Mesendoderm (in vitro differentiated cells): Measurements from ENCODE around the gene PKD1L1.

ENCODE experiments used
- DNase-seq: peaks from one replicate; pipeline ENCODE4 v3.0.0; 2013
- H2AK5ac ChIP-seq: 2 replicates; pipeline ENCODE4 v1.6.1; 2013; ENCODE audit warnings: low read length, inconsistent platforms
- H2BK120ac ChIP-seq: 2 replicates; pipeline ENCODE4 v1.6.1; 2013; ENCODE audit warnings: low read depth, mild to moderate bottlenecking, low read length, moderate library complexity, mixed read lengths
- H2BK15ac ChIP-seq: replicated peaks from 2 replicates; pipeline ENCODE4 v1.6.1; 2013; ENCODE audit warnings: low read depth, mild to moderate bottlenecking, moderate library complexity
- H2BK5ac ChIP-seq: 2 replicates; pipeline ENCODE4 v1.6.1; 2013; ENCODE audit warnings: low read length, inconsistent platforms
- H3K18ac ChIP-seq: 2 replicates; pipeline ENCODE4 v1.6.1; 2013; ENCODE audit warnings: mild to moderate bottlenecking, low read length, mixed read lengths
- H3K23ac ChIP-seq: one replicate; pipeline ENCODE4 v1.6.1; 2013; ENCODE audit warnings: low read length
- H3K27ac ChIP-seq: 2 replicates; pipeline ENCODE4 v1.5.1; 2013; ENCODE audit warnings: low read depth, mild to moderate bottlenecking, inconsistent platforms, low read length, moderate library complexity
- H3K27me3 ChIP-seq: 2 replicates; pipeline ENCODE4 v1.6.1; 2013; ENCODE audit warnings: low read length, control low read depth, mild to moderate bottlenecking, inconsistent platforms; ENCODE audit not compliant: insufficient read depth, poor library complexity
- H3K36me3 ChIP-seq: 2 replicates; pipeline ENCODE4 v1.6.1; 2013; ENCODE audit warnings: low read length, inconsistent platforms; ENCODE audit not compliant: control insufficient read depth, insufficient read depth
- H3K4ac ChIP-seq: one replicate; pipeline ENCODE4 v1.6.1; 2013; ENCODE audit warnings: low read depth, mild to moderate bottlenecking, low read length, moderate library complexity
- H3K4me1 ChIP-seq: 2 replicates; pipeline ENCODE4 v1.6.1; 2013; ENCODE audit warnings: low read depth, low read length, inconsistent platforms; ENCODE audit not compliant: control insufficient read depth
- H3K4me2 ChIP-seq: 2 replicates; pipeline ENCODE4 v1.6.1; 2013; ENCODE audit warnings: low read length
- H3K4me3 ChIP-seq: 2 replicates; pipeline ENCODE4 v1.5.1; 2013; ENCODE audit warnings: mild to moderate bottlenecking, low read length
- H3K56ac ChIP-seq: one replicate; pipeline ENCODE4 v1.6.1; 2013; ENCODE audit warnings: low read length
- H3K79me1 ChIP-seq: 2 replicates; pipeline ENCODE4 v1.6.1; 2013; ENCODE audit warnings: low read length, inconsistent platforms
- H3K79me2 ChIP-seq: 2 replicates; pipeline ENCODE4 v1.6.1; 2013; ENCODE audit warnings: mild to moderate bottlenecking, low read length; ENCODE audit not compliant: control insufficient read depth, insufficient read depth
- H3K9ac ChIP-seq: 2 replicates; pipeline ENCODE4 v1.6.1; 2013; ENCODE audit warnings: low read length, inconsistent platforms
- H4K5ac ChIP-seq: one replicate; pipeline ENCODE4 v1.6.1; 2013; ENCODE audit warnings: low read length
- H4K8ac ChIP-seq: one replicate; pipeline ENCODE4 v1.6.1; 2013; ENCODE audit warnings: low read depth, mild to moderate bottlenecking, control low read depth, low read length, moderate library complexity
- WGBS: extraction: QIAGEN DNeasy Blood & Tissue Kit; methylation state at CpG from one replicate; pipeline ENCODE4 v1.1.7; 2013; ENCODE audit warnings: low lambda C conversion rate, missing lambda C conversion rate; ENCODE audit not compliant: insufficient coverage; ENCODE audit errors: extremely low coverage; 5-methylcytosine and 5-hydroxymethylcytosine counted together

The PKD1L1 gene

GRCh38 chr7:47819607-47819920 lies 128.7 kb downstream of the PKD1L1 start:
- Histone ChIP-seq H3K23ac (no peak overlapping the region), H3K79me2 (no peaks in the 10 kb centered on the region), H2BK5ac (no peak overlapping the region), H2BK120ac (no peak overlapping the region), H4K5ac (no peak overlapping the region), H3K27ac (no peak overlapping the region), H3K36me3 (no peaks in the 10 kb centered on the region), H3K27me3 (no peaks in the 10 kb centered on the region), H3K4ac (no peak overlapping the region), H3K56ac (no peak overlapping the region), H3K4me3 (no peak overlapping the region), H3K4me1 (no peaks in the 10 kb centered on the region), H4K8ac (no peak overlapping the region), H3K9ac (no peak overlapping the region), H2AK5ac (no peak overlapping the region), H3K4me2 (no peak overlapping the region), H3K18ac (no peak overlapping the region), H3K79me1 (no peaks in the 10 kb centered on the region), H2BK15ac (no peak overlapping the region)
- no peak for DNase-seq
- WGBS, result no CpG with 5 or more reads among the region's 3 CpGs

- no peak overlapping the region for H3K23ac ChIP-seq
- no peaks in the 10 kb centered on the region for H3K36me3 ChIP-seq
- H3K27me3 ChIP-seq, result no peaks in the 10 kb centered on the region
- H4K5ac ChIP-seq, result no peak overlapping the region
- H3K9ac ChIP-seq, result no peak overlapping the region
- peak; percentile 53 for DNase-seq
- H3K56ac ChIP-seq, result no peak overlapping the region
- no peak overlapping the region for H2BK120ac ChIP-seq
- no peaks in the 10 kb centered on the region for H3K79me1 ChIP-seq
- H3K4me3 ChIP-seq, result no peak overlapping the region
- no peak overlapping the region for H2AK5ac ChIP-seq
- no peak overlapping the region for H4K8ac ChIP-seq
- no peak overlapping the region for H3K4me2 ChIP-seq
- H3K27ac ChIP-seq, result no peak overlapping the region
- no peak overlapping the region for H2BK15ac ChIP-seq
- no peak overlapping the region for H3K4ac ChIP-seq
- no peaks in the 10 kb centered on the region for H3K4me1 ChIP-seq
- no peak overlapping the region for H2BK5ac ChIP-seq
- H3K79me2 ChIP-seq, result no peaks in the 10 kb centered on the region
- WGBS, result no CpG with 5 or more reads among the region's 6 CpGs
- no peak overlapping the region for H3K18ac ChIP-seq
Observed at GRCh38 chr7:47818796-47819606, 129.3 kb downstream of the PKD1L1 start.

- no peaks in the 10 kb centered on the region for H3K79me2 ChIP-seq
- H4K8ac ChIP-seq, result no peak overlapping the region
- no peak overlapping the region for H3K9ac ChIP-seq
- no CpG with 5 or more reads among the region's 3 CpGs for WGBS
- DNase-seq, result no peak
- H3K79me1 ChIP-seq, result no peaks in the 10 kb centered on the region
- no peak overlapping the region for H3K18ac ChIP-seq
- H2AK5ac ChIP-seq, result no peak overlapping the region
- H3K4me1 ChIP-seq, result no peaks in the 10 kb centered on the region
- H3K23ac ChIP-seq, result no peak overlapping the region
- H4K5ac ChIP-seq, result no peak overlapping the region
- no peak overlapping the region for H3K56ac ChIP-seq
- H2BK15ac ChIP-seq, result no peak overlapping the region
- H2BK120ac ChIP-seq, result no peak overlapping the region
- no peak overlapping the region for H3K4ac ChIP-seq
- H3K4me3 ChIP-seq, result no peak overlapping the region
- H3K4me2 ChIP-seq, result no peak overlapping the region
- no peaks in the 10 kb centered on the region for H3K36me3 ChIP-seq
- no peak overlapping the region for H3K27ac ChIP-seq
- no peak overlapping the region for H2BK5ac ChIP-seq
- H3K27me3 ChIP-seq, result no peaks in the 10 kb centered on the region
Observed at GRCh38 chr7:47817917-47818316, 130.3 kb downstream of the PKD1L1 start.

- H3K79me2 ChIP-seq, result no peaks in the 10 kb centered on the region
- no peak overlapping the region for H3K4ac ChIP-seq
- no peak overlapping the region for H3K18ac ChIP-seq
- no peak overlapping the region for H2BK15ac ChIP-seq
- H3K56ac ChIP-seq, result no peak overlapping the region
- H2BK5ac ChIP-seq, result no peak overlapping the region
- H3K4me2 ChIP-seq, result no peak overlapping the region
- H3K36me3 ChIP-seq, result no peaks in the 10 kb centered on the region
- H3K4me3 ChIP-seq, result no peak overlapping the region
- no peak overlapping the region for H3K9ac ChIP-seq
- no peak overlapping the region for H2BK120ac ChIP-seq
- H3K23ac ChIP-seq, result no peak overlapping the region
- no peak overlapping the region for H4K5ac ChIP-seq
- H4K8ac ChIP-seq, result no peak overlapping the region
- H3K79me1 ChIP-seq, result no peaks in the 10 kb centered on the region
- DNase-seq, result no peak
- H3K4me1 ChIP-seq, result no peaks in the 10 kb centered on the region
- no CpG with 5 or more reads among the region's 4 CpGs for WGBS
- H3K27me3 ChIP-seq, result no peaks in the 10 kb centered on the region
- H3K27ac ChIP-seq, result no peak overlapping the region
- no peak overlapping the region for H2AK5ac ChIP-seq
Observed at GRCh38 chr7:47816647-47817046, 131.6 kb downstream of the PKD1L1 start.

- Histone ChIP-seq H3K23ac (no peak overlapping the region), H3K4ac (no peak overlapping the region), H3K79me1 (no peaks in the 10 kb centered on the region), H3K4me3 (no peak overlapping the region), H2BK5ac (no peak overlapping the region), H3K9ac (no peak overlapping the region), H4K8ac (no peak overlapping the region), H2BK120ac (no peak overlapping the region), H3K36me3 (no peaks in the 10 kb centered on the region), H2BK15ac (no peak overlapping the region), H3K18ac (no peak overlapping the region), H3K4me2 (no peak overlapping the region), H4K5ac (no peak overlapping the region), H2AK5ac (no peak overlapping the region), H3K79me2 (no peaks in the 10 kb centered on the region), H3K4me1 (no peaks in the 10 kb centered on the region), H3K27ac (no peak overlapping the region), H3K56ac (no peak overlapping the region), H3K27me3 (no peaks in the 10 kb centered on the region)
- whole genome bisulfite sequencing, result no CpG with 5 or more reads among the region's 9 CpGs
- DNase-seq, result no peak
Observed at GRCh38 chr7:47815867-47816266, 132.4 kb downstream of the PKD1L1 start.
